Activated T-helper 1 cell treated with anti-CD3 and anti-CD28 coated beads, Interleukin-2, amount 50 U/mL, for 16 hours (primary cell): ENCODE data around the gene MAP3K5.

Experiments used
- DNase-seq, 2 donors: peaks; one replicate each; pipeline ENCODE4 v3.0.0-alpha.2; 2020; ENCODE audit warnings: low read depth in 1 of 2, low spot score in 1 of 2

MAP3K5 gene

GRCh38 chr6:136750696-136751521 lies 41.4 kb downstream of the MAP3K5 start:
- no peak for DNase-seq

GRCh38 chr6:136749359-136749997 lies 42.8 kb downstream of the MAP3K5 start:
- DNase-seq: no peak

- no peak for DNase-seq
Observed at GRCh38 chr6:136747507-136747906, 44.8 kb downstream of the MAP3K5 start.

- no peak for DNase-seq
Observed at GRCh38 chr6:136745300-136745699, 47.0 kb downstream of the MAP3K5 start.

GRCh38 chr6:136744889-136745288 lies 47.4 kb downstream of the MAP3K5 start:
- DNase-seq: no peak

GRCh38 chr6:136742125-136742524 lies 50.2 kb downstream of the MAP3K5 start:
- DNase-seq: no peak

GRCh38 chr6:136740050-136740974 lies 52.0 kb downstream of the MAP3K5 start:
- DNase-seq: no peak

GRCh38 chr6:136739501-136739900 lies 52.8 kb downstream of the MAP3K5 start:
- DNase-seq: no peak

- DNase-seq: no peak
Observed at GRCh38 chr6:136739071-136739470, 53.2 kb downstream of the MAP3K5 start.

- DNase-seq: no peak
Observed at GRCh38 chr6:136738692-136739057, 53.6 kb downstream of the MAP3K5 start.

- DNase-seq: no peak
Observed at GRCh38 chr6:136737871-136738691, 54.2 kb downstream of the MAP3K5 start.

- DNase-seq: no peak
Observed at GRCh38 chr6:136737374-136737844, 54.9 kb downstream of the MAP3K5 start.

GRCh38 chr6:136736281-136736960 lies 55.9 kb downstream of the MAP3K5 start:
- no peak for DNase-seq

GRCh38 chr6:136734977-136735376 lies 57.3 kb downstream of the MAP3K5 start:
- DNase-seq: no peak

- no peak for DNase-seq
Observed at GRCh38 chr6:136732889-136733288, 59.4 kb downstream of the MAP3K5 start.

- DNase-seq: no peak
Observed at GRCh38 chr6:136729832-136730231, 62.4 kb downstream of the MAP3K5 start.

GRCh38 chr6:136728976-136729515 lies 63.2 kb downstream of the MAP3K5 start:
- DNase-seq: no peak

- DNase-seq: no peak
Observed at GRCh38 chr6:136728033-136728939, 64.0 kb downstream of the MAP3K5 start.
